B cell (primary cell): ENCODE measurements around the gene GRK5. TPM values are rescaled to one million over a fixed set of nuclear protein-coding genes. Genes with fewer than 3 reads are reported as not detected.

Experiments
- ATAC-seq: fragments of 200-7000 bp; cut with Tn5 transposase; one replicate; pipeline ENCODE4 v1.10.0; 2021; ENCODE audit warnings: low read depth, mild to moderate bottlenecking, moderate number of reproducible peaks, moderate library complexity
- CTCF ChIA-PET: fragments of 350-600 bp; sonication (Branson Sonifier 250); formaldehyde crosslinking; loops from one replicate; lab custom pipeline; 2021; ENCODE audit warnings: antibody characterized with exemption, inconsistent platforms; lab: Charles Lee
- POLR2A ChIA-PET: fragments of 350-600 bp; sonication (Branson Sonifier 250); formaldehyde crosslinking; loops from one replicate; lab custom pipeline; 2021; ENCODE audit warnings: antibody characterized with exemption; lab: Charles Lee
- DNase-seq: peaks from one replicate; pipeline ENCODE4 v3.0.0; 2013
- H2AFZ ChIP-seq: 2 replicates; pipeline ENCODE4 v1.6.1; 2012; ENCODE audit warnings: mild to moderate bottlenecking, low read depth, low read length; ENCODE audit not compliant: insufficient read depth, poor library complexity, severe bottlenecking
- H3K27ac ChIP-seq, 2 donors: 1 replicate in 1 of 2; 2 replicates in 1 of 2; pipeline ENCODE4 v1.5.1; 2012 to 2013; ENCODE audit warnings: low read length in 2 of 2, mild to moderate bottlenecking in 2 of 2, moderate library complexity in 1 of 2
- H3K27me3 ChIP-seq, 4 experiments: fragments of 200-600 bp in 1 of 4; sonication (generic) in 1 of 4; replicated peaks in 1 of 4; 1 replicate in 2 of 4; 2 replicates in 2 of 4; pipeline versions ENCODE4 v1.6.1 to v1.7.0; 2013 to 2016; ENCODE audit warnings: low read length in 3 of 4, mild to moderate bottlenecking in 2 of 4, mixed read lengths in 1 of 4, moderate library complexity in 1 of 4; ENCODE audit not compliant: insufficient read depth in 4 of 4, control insufficient read depth in 3 of 4; ENCODE audit errors: control extremely low read depth in 1 of 4
- H3K36me3 ChIP-seq, 2 experiments: replicated peaks in 1 of 2; 1 replicate in 1 of 2; 2 replicates in 1 of 2; pipeline versions ENCODE4 v1.6.1 to v1.7.1; 2013; ENCODE audit warnings: low read length in 1 of 2; ENCODE audit not compliant: insufficient read depth in 2 of 2, control insufficient read depth in 1 of 2; ENCODE audit errors: control extremely low read depth in 1 of 2, extremely low read depth in 1 of 2
- H3K4me1 ChIP-seq, 2 donors: fragments of 200-600 bp in 1 of 2; sonication (generic) in 1 of 2; 1 replicate in 1 of 2; 2 replicates in 1 of 2; pipeline versions ENCODE4 v1.5.1 to v1.6.1; 2013 to 2017; ENCODE audit warnings: low read length in 2 of 2; ENCODE audit not compliant: control insufficient read depth in 2 of 2, insufficient read depth in 2 of 2
- H3K4me2 ChIP-seq: replicated peaks from 2 replicates; pipeline ENCODE3; 2012; ENCODE audit warnings: mild to moderate bottlenecking, low read depth, low read length; ENCODE audit not compliant: poor library complexity, severe bottlenecking
- H3K4me3 ChIP-seq, 5 experiments: fragments of 200-600 bp in 1 of 5; sonication (generic) in 1 of 5; 1 replicate in 3 of 5; 2 replicates in 2 of 5; pipeline versions ENCODE4 v1.5.1 to v1.7.0; 2011 to 2016; ENCODE audit warnings: low read length in 4 of 5, mild to moderate bottlenecking in 4 of 5, low read depth in 2 of 5, control low read depth in 1 of 5, moderate library complexity in 1 of 5; ENCODE audit not compliant: insufficient read depth in 1 of 5; ENCODE audit errors: control extremely low read depth in 1 of 5, extremely low read depth in 1 of 5
- H3K79me2 ChIP-seq: fragments of 200-600 bp; sonication (generic); one replicate; pipeline ENCODE4 v1.6.0; 2016; ENCODE audit warnings: low read length; ENCODE audit not compliant: control insufficient read depth, insufficient read depth
- H3K9ac ChIP-seq: fragments of 200-600 bp; sonication (generic); 2 replicates; pipeline ENCODE4 v1.6.1; 2017; ENCODE audit warnings: mild to moderate bottlenecking, low read length, moderate library complexity
- H3K9me3 ChIP-seq, 3 donors: one replicate each; pipeline versions ENCODE4 v1.6.1 to v1.7.1; 2013; ENCODE audit warnings: low read length in 2 of 3; ENCODE audit not compliant: control insufficient read depth in 2 of 3, insufficient read depth in 1 of 3; ENCODE audit errors: control extremely low read depth in 1 of 3
- H4K20me1 ChIP-seq: 2 replicates; pipeline ENCODE4 v1.6.0; 2012; ENCODE audit warnings: mild to moderate bottlenecking, low read length; ENCODE audit not compliant: insufficient read depth, control insufficient read depth, poor library complexity, severe bottlenecking
- H3K27ac Mint-ChIP-seq: one replicate; pipeline ENCODE4 v1.8.0; 2021; ENCODE audit warnings: mixed read lengths
- H3K27me3 Mint-ChIP-seq: one replicate; pipeline ENCODE4 v1.8.0; 2021; ENCODE audit warnings: mixed read lengths
- H3K4me1 Mint-ChIP-seq: one replicate; pipeline ENCODE4 v1.8.0; 2021; ENCODE audit warnings: mixed read lengths
- H3K4me3 Mint-ChIP-seq: one replicate; pipeline ENCODE4 v1.8.0; 2021; ENCODE audit warnings: mixed read lengths
- H3K9me3 Mint-ChIP-seq: one replicate; pipeline ENCODE4 v1.8.0; 2022; ENCODE audit warnings: mixed read lengths; ENCODE audit not compliant: insufficient read depth
- CTCF ChIP-seq: fragments of 200-600 bp; IDR thresholded peaks from one replicate; pipeline ENCODE4 v1.8.0; 2022; ENCODE audit warnings: antibody characterized with exemption, mild to moderate bottlenecking
- EZH2 ChIP-seq: IDR thresholded peaks from 2 replicates; pipeline ENCODE4 v1.6.1; 2012; ENCODE audit warnings: borderline replicate concordance, low read depth, mild to moderate bottlenecking, moderate library complexity, low read length; ENCODE audit not compliant: insufficient read depth, poor library complexity, severe bottlenecking
- WGBS: methylation state at CpG from one replicate; pipeline ENCODE4 v1.1.5; 2013; ENCODE audit warnings: missing lambda C conversion rate; ENCODE audit not compliant: insufficient coverage; 5-methylcytosine and 5-hydroxymethylcytosine counted together
- intact Hi-C: fragments of 100-400 bp; cut with micrococcal nuclease; formaldehyde crosslinking; loops from one replicate; pipeline ENCODE4 v1.10.0; 2022
- polyA plus RNA-seq: library from polyadenylated mRNA; depleted of rRNA; stranded (reverse); fragments of >200 nt; gene quantifications from 2 replicates; pipeline ENCODE4 v1.2.3, GENCODE V29; 2012
- total RNA-seq, 2 donors: library from RNA; stranded (reverse); fragments of 120-200 nt in 1 of 2; gene quantifications; 1 replicate in 1 of 2; 2 replicates in 1 of 2; pipeline versions ENCODE4 v1.2.3 to v1.2.4, GENCODE V29; 2013 to 2022

GRK5 gene
- total and polyA plus RNA-seq, 2 donors (not counting 1 experiment from before 2014, with no cell fraction given): 21.9 to 54.8 TPM

- Histone ChIP-seq H3K9me3 (no peaks in the 10 kb centered on the region), H3K4me3 (no peak overlapping the region), H3K4me2 (no peak overlapping the region), H3K36me3 (peaks cover 0 to 55% of the 10 kb centered on the region in 2 experiments), H3K79me2 (peaks cover 8% of the 10 kb centered on the region), H3K27me3 (no peaks in the 10 kb centered on the region), H3K27ac (no peak overlapping the region), H4K20me1 (peaks cover 8% of the 10 kb centered on the region), H2AFZ (no peak overlapping the region), H3K9ac (no peak overlapping the region), H3K4me1 (no peaks in the 10 kb centered on the region)
- no peak for DNase-seq
- ATAC-seq: no peak
- Mint-ChIP-seq H3K27me3 (no peaks in the 10 kb centered on the region), H3K27ac (no peak overlapping the region), H3K4me3 (no peak overlapping the region), H3K9me3 (no peaks in the 10 kb centered on the region), H3K4me1 (peaks cover 2% of the 10 kb centered on the region)
- WGBS: 93% methylated on average over 7 of the region's 7 CpGs
- ChIA-PET CTCF (interaction anchor here (1.0 to 7.4 kb wide), 3 partner anchors 21 to 229 kb away, joined by 3 to 106 read pairs (median 13); partner anchors contain the start of gene GRK5), POLR2A (interaction anchor here (0.6 kb wide), 1 partner anchor 55 kb away, joined by 7 read pairs; no protein-coding TSS in a partner anchor)
- TF ChIP-seq EZH2: no peak
- no peak for TF ChIP-seq CTCF
- intact Hi-C loops: no loop called here
Measured at GRCh38 chr10:119423510-119424257, 216.3 kb downstream of the GRK5 start.
